ENCODE data around the gene CNPY1. TPM values are rescaled to one million over a fixed set of nuclear protein-coding genes. Genes with fewer than 3 reads are reported as not detected.

Gene CNPY1
- total RNA-seq, 1 experiment from 2014 or later: not detected

DNA sequence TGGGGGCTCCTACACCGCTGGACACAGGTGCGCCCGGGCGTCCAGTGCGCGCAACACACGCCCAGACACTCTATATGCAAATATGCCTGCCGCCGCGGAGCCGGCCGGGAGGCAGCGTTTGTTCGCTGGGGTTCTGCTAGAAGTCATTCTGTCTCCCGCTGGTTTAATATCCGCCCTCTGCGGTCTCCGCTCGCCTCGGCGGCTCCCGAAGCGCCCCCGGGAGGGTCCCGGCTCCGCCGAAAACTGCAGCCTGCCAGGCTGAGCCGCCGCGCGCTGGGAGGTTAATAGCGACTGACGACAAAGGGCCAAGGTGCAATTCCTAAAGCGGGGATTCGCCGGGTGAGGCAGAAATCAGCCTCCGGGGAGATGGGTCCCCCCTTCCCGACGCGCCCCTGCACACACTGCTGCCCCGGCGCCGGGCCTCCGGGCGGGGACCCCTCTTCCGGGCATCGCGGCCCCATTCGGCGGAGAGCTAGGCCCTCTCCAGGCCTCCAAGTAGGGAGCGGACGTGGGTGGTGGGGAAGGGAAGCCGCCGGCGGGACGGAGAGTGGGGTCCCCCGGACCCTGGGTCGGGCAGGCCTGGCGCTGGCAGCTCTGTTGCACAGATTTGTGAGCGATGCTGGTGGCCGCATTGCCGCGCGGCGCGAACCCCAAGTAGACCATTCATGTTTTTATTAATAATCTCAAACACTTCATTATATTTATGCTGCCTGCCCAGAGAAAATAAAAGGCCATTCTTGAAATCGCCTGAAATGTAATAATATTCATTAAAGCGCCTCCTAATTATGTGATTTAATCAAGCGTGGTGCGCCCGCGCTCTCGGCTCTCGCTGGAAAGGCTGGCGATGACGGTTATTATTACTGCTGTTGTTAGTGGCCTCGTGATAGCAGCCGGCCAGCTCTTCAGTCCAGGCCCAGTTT lies 79.3 kb downstream of the CNPY1 start:
- no peak for DNase-seq (ENCODE audit: low read depth)

DNA sequence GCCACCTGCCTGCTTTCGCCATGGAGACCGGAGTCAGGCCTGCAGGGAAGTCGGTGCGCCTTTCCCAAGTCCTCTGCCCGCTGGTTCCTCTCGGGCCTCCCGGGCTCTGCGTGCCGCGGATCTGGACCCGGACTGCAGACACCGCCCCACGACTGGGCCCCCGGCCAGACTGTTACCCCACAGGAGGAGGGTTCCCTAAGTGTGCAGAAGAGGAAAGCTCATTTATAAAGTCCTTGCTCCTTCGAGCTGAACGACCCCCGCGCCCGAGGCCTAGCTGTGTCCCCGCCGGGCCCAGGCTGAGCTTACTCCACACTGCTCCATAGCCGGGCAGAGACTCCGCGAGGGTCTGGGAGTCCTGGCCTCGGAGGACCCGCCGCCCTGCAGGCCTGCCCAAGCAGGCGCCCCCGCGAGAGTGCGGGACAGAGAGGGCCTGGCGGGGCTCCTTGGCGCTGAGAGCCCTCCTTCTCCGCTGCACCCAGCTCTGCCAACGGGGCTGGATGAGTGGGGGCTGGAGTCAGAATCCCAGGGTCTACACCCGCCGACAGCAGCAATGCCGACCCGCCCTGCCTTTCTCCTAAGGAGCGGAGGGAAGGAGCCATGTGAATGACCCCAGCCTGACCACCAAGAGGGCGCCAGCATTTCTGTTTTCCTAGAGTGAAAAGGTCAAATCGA lies 80.1 kb downstream of the CNPY1 start:
- no peak for DNase-seq (ENCODE audit: low read depth)

DNA sequence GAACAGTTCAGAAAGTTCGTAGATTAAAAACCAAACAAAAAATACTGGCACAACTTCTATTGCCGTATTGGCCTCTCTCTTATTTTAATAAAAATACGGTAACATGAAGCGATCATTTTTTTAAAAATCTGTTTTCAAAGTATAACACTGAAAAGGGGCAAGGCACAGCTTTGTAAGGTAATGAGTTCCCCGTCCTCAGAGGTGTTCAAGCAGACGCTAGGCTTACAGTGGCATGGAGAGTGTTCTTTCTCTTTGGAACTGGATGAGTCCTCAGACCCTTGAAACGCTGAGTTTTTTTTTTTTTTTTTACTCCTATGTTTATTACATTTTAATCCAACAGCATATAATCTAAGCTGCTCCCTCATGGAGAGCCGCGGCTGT lies 80.6 kb downstream of the CNPY1 start:
- DNase-seq (ENCODE audit: low read depth): no peak

DNA sequence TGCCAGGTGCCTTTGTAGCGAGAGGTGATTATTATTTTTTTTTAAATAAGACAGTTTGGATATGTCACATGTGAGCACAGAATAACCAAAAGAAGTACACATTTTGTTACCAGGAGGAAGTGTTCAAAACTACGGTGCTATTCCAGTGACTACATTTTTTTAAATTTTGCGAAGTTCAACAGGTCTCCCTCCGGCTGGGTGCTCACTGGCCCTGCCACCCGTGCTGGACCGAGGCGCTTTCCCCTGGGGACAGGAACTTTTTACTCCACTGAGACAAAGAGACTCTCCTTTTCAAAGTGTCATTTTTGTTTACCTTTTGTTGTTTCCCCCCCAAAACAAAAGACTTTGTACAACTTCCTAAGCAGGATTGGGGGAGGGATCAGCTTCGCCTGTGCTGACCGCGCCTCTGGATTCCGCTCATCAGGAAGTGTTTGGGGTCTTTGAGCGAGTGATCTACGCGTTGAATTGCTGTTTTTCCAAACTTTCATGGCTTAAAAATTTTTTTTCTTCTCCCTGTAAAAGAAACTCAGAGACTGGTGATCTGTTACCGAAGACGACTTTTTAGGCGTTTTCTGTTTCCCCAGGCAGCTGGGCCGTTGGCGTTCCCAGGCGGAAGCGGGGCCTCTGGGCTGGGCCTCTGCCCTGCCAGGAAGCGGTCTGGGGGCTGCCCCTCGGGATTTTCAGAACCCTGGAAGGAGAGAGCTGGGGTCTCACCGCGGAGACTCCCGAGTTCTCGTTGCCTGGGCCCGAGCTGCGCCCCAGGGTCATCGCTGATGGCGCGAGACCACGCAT lies 81.2 kb downstream of the CNPY1 start:
- DNase-seq (ENCODE audit: low read depth): no peak

DNA sequence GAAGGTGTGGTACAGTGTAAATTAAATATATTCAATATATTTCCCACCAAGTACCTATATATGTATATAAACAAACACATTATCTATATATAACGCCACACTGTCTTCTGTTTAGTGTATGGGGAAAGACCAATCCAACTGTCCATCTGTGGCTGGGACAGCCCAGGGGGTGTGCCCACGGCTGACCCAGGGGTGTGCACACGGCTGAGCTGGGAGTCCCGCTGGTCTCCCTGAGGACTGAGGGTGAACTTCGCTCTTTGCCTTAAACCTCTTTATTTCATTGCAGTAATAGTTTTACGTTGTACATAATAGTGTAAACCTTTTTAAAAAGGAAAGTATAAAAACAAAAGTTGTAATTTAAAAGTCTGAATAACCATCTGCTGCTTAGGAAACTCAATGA lies 82.2 kb downstream of the CNPY1 start:
- no peak for DNase-seq (ENCODE audit: low read depth)

DNA sequence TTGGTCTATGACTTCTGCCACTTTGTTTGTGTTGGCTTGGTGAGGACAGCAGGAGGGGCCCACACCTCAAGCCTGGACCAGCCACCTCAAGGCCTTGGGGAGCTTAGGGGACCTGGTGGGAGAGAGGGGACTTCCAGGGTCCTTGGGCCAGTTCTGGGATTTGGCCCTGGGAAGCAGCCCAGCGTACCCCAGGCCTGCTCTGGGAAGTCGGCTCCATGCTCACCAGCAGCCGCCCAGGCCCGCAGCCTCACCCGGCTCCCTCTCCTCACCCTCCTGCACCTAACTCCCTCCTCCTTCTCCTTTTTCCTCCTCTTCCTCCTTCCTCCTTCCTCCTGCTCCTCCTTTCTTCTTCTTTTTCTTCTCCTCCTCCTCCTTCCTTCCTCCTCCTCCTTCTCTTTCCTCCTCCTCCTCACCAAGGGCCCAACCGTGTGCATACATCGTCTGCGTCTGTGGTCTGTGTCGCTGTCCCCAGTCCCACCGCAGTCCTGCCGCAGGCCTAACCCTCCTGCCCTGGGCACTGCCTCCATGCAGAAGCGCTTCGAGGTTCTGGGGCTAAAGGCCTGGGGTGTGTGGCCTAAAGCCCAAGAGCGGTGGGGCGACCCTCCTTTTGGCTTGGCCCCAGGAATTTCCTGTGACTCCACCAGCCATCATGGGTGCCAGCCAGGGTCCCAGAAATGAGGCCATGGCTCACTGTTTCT lies 83.1 kb downstream of the CNPY1 start:
- no peak for DNase-seq (ENCODE audit: low read depth)

DNA sequence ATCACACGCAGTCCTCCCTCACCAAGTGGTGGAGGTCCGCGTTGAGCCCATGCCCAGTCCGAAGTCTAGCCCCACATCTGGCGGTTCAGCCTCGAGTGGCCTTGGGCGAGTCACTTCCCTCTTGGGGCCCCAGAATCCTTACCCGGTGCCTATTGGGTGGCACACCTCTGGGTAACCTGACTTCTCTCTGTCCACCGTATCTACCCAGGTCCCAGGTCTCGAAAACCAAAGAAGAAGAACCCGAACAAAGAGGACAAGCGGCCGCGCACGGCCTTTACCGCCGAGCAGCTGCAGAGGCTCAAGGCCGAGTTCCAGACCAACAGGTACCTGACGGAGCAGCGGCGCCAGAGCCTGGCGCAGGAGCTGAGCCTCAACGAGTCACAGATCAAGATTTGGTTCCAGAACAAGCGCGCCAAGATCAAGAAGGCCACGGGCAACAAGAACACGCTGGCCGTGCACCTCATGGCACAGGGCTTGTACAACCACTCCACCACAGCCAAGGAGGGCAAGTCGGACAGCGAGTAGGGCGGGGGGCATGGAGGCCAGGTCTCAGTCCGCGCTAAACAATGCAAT lies 84.1 kb downstream of the CNPY1 start:
- no peak for DNase-seq (ENCODE audit: low read depth)

DNA sequence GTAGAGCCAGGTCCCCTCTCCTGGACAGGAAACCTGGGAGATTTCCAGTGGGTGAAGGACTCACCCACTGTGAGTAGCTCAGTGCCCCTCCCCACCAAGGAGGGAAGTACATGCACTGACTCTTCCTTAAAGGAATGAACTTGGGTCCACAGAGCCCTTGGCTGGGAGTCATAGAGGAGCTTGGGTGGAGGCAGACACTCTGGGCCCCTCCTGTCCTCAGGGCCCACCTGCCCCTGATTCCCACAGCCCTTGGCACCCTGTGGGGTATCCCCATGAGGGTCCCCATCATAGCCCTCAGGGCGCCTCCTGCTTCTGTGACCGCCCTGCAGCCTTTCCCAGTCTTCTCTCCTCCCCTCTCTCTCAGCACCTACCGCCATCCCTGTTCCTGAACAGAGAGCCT lies 84.7 kb downstream of the CNPY1 start:
- no peak for DNase-seq (ENCODE audit: low read depth)

DNA sequence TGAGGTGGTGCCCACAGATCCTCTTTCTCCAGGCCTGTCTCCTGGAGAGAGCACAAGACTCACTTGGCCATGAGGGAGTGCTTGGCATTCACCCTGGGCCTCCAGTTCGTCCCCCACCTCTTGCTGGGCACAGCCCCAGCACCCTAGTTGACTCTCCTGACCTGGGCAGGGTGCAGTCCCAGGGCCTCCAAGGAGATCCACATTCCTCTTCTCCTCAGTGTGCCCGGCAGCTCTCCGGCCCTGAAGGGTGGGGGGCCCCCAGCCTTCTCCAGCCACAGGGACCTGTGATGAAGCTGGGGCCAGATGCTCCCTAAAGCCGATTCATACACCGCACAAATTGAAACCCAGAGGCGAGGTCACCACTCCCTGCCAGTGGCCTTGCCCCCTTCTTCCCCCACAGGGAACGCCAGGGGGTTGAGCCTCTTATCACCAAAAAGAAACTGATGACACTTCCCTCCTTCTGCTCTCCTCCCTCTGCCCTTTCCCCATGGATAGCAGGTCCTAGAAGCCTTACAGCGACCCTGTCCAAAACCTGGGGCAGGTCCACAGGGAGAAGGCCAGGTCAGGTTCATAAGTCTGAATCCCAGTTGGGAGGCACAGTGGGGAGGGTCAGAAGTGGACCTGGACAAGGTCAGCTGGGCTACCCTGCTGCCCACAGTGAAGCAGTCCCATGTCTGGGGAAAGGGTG lies 85.3 kb downstream of the CNPY1 start:
- DNase-seq (ENCODE audit: low read depth): no peak

DNA sequence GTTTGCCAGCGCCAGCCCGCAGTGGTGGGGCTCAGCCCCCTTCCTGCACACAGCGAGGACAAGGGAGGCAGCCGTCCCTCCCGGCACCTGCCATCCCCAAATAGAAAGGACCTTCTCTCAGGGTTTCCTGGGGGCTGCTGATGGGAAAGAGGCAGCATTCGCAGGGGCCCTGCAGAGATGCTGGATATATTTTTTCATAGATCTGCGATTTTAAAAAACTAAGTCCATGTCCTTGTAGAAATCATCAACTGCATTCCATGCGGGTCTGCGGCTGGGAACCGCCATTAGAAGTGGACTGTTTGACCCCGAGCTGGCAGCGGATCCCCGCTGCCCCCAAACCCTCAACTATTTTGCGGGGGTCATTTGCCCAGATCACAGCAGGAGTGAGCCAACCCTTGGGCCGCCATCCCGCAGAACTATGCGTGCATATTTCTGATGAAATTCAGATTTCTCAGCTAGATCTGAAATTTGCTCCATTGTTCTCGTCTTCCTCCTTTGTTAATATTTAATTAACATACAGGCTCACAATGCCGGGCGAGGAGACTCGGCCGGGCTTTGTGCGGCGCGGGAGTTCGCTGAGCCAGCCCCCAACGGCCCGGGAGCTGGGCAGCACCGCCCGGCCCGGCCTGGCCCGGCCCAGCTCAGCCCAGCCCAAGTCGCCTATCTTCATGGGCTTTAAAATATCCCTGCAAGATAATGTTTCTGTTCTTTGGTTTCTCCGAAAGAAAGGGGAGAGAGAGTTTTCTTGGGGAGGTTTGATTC lies 86.5 kb downstream of the CNPY1 start:
- DNase-seq (ENCODE audit: low read depth): no peak

DNA sequence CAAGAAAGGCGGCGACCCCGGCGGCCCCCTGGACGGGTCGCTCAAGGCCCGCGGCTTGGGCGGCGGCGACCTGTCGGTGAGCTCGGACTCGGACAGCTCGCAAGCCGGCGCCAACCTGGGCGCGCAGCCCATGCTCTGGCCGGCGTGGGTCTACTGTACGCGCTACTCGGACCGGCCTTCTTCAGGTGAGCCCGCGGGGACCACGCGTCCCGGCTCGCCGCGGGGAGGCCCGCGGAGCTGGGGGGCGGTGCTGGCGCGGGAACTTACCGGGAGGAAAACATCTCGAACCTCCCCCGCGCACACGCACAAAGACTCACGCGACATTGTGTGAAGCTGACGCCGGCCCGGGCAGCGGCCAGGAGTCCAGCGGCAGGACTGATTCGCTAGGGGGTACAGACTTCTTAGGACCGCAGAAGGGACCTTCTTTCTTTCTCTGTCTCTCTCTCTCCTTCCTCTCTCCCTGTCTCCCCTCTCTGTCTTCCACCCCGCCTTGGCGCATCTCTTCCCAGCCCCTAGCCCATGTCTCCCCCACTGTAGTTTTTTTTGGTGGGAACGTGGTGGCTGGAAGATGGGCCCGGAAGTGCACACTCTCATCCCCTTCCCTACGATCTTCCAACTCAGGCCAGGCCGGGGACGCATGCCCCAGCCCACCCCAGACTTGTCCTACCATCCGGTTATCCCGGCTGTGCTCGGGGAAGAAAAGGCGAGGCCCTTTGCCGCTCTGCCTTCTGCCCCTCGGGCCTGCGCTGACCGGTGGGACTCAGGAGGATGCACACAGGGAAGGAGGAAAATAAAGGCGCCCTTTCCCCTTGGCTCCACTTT lies 87.3 kb downstream of the CNPY1 start:
- no peak for DNase-seq (ENCODE audit: low read depth)

DNA sequence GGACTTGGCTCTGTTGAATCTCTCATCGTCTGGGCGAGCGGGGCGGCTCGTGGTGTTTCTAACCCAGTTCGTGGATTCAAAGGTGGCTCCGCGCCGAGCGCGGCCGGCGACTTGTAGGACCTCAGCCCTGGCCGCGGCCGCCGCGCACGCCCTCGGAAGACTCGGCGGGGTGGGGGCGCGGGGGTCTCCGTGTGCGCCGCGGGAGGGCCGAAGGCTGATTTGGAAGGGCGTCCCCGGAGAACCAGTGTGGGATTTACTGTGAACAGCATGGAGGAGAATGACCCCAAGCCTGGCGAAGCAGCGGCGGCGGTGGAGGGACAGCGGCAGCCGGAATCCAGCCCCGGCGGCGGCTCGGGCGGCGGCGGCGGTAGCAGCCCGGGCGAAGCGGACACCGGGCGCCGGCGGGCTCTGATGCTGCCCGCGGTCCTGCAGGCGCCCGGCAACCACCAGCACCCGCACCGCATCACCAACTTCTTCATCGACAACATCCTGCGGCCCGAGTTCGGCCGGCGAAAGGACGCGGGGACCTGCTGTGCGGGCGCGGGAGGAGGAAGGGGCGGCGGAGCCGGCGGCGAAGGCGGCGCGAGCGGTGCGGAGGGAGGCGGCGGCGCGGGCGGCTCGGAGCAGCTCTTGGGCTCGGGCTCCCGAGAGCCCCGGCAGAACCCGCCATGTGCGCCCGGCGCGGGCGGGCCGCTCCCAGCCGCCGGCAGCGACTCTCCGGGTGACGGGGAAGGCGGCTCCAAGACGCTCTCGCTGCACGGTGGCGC lies 88.1 kb downstream of the CNPY1 start, which contains the start of gene EN2:
EN2 (plus strand) TSS at position 19 of the 767 bp plus-strand sequence; CDS start at position 268, 249 bp downstream.
- DNase-seq (ENCODE audit: low read depth): peak; percentile 13

DNA sequence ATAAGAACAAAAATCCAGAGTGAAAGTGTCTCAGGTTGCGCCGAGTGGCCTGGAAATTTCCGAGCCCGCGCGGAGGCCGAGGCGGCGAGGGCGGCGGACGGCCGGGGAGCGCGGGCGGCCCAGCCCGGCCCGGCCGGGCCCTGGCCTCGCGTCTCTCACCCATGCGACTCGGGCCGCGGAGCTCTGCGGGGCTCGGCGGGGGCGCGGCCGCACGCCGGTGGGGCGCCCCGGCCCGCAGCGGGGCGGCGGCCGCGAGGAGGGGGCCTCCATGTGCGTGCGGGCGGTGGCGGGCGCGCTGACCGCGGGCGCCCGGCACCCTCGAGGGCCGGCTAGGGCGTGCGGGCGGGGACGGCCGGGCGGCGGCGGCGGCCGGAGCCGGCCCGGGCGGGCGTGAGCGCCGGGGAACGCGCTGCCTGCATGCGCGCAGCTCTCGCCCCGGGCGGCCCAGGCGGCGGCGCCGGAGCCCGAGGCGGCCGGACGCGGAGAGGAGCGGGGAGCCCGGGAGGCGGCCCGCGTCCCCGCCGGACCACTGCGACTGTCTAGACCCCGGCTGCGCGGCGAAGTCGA lies 88.7 kb downstream of the CNPY1 start:
- DNase-seq (ENCODE audit: low read depth): no peak

DNA sequence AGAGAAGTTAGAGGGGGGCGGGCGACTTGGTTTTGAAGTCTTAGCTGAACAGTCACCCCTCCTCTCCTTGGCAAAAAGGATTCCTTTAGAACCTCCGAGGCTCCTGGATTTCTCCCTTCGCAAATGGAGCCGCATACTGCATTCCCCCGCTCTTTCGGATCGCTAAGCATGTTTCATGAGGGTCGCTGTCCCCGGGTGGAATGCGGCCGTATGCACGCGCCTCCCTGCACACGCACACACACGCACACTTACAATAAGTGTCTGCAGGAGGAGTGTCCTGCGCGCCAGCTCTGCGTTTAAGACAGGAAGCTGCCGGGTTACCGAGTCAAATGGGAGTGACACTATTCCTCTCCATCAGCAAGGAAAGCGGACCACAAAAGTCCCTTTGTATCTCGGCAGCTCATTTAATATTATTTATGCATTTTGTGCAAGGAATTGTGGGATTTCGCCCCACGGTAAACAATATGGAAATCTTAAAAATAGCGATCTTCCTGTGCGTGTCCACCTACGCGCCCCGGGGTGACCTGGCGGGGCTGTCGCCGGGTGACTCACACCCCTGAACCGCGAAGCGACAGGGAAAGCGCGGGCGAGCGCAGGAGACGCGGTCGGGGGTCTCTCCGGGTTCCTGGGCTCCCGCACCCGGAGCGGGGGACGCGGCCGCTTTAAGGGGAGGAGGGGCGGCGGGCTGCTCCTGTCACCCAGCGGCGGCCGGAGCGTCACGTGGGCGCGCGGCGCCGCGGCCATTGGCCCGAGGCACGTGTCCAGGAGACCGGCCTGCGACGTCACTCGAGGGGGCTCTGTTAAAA lies 89.4 kb downstream of the CNPY1 start:
- peak; percentile 78 for DNase-seq (ENCODE audit: low read depth)

DNA sequence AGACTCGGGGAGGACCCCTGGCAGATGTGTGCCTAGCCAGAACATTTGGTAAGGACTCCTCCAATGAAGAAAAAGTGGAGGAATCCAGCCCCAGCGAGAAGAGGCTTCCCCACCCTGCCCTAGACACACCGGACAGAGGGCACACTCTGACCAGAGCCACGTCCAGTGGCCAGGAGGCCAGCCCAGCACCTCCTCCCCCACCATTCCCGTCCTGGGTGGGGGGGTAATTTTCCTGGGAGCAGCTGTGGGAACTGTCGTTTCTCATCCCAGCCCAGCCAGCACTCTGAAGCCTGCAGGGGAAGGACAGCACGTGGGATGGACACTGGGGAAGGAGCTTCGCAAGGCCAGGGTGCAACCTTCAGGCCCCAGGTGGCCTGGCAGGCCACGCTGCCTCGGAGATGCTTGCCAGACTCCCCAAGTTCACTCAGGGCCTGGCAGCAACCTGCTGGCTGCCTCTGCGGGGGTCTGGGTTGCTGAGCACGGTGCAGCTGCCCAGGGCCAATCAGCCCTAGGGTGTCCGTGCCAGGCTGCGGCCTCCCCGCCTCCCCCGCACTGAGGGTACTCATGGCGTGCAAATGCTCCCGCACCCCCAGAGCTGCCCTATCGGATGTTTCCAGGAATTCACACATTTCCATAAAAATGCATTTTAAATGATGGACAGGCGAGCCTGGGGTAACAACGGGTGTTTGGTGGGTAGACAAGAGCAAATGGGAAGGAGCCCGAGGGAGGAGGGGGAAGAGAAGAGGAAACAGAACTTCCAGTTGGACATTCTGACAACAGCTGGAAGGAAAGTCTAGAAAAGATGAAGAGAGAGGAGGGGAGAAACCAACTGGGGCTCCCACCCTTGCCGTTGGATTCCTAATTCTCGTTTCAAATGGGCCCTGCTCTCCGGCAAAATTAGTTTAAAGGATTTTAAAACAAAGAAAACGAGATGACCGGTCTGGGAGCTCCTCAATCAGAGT lies 90.3 kb downstream of the CNPY1 start:
- no peak for DNase-seq (ENCODE audit: low read depth)

All from RPMI7951 (cell line).